HepG2 (cell line): ENCODE data around the gene RIPK3. TPM values are rescaled to one million over a fixed set of nuclear protein-coding genes. Genes with fewer than 3 reads are reported as not detected.

Experiments used
- ATAC-seq: fragments of 200-7000 bp; cut with Tn5 transposase; 3 replicates; pipeline ENCODE4 v1.9.1; 2020; ENCODE audit warnings: mild to moderate bottlenecking, moderate library complexity
- BruUV-seq: library from RNA; stranded (reverse); fragments of 400-500 nt; replicated peaks from 2 replicates; lab custom pipeline; 2021; lab: Mats Ljungman, UMichigan
- CTCF ChIA-PET: fragments of 300-600 bp; formaldehyde crosslinking; extraction: SDS; loops from one replicate; lab custom pipeline; 2021; ENCODE audit warnings: low total read pairs, inconsistent platforms, low intra/inter-chr PET ratio; lab: Yijun Ruan, JAX
- POLR2A ChIA-PET: fragments of 350-600 bp; sonication (Branson Sonifier 250); formaldehyde crosslinking; loops from one replicate; lab custom pipeline; 2020; ENCODE audit warnings: antibody characterized with exemption, inconsistent platforms; lab: Yijun Ruan, JAX
- DNase-seq: peaks from one replicate; pipeline ENCODE4 v3.0.0-alpha.2; 2015; ENCODE audit warnings: low spot score
- FAIRE-seq: peaks from 3 replicates; lab custom pipeline; 2011; peaks lifted over from hg19 to GRCh38; lab: Jason Lieb, UNC
- H2AFZ ChIP-seq: one replicate; pipeline ENCODE4 v1.6.1; 2011; ENCODE audit warnings: low read length, inconsistent platforms
- H3K27ac ChIP-seq: fragments of 300-600 bp; 3 replicates; pipeline ENCODE4 v1.8.0; 2011; ENCODE audit warnings: mixed run types, mild to moderate bottlenecking, mixed read lengths, low read length, inconsistent platforms; ENCODE audit not compliant: insufficient read depth; ENCODE audit errors: extremely low read length
- H3K27me3 ChIP-seq, 2 experiments: fragments of 200-600 bp in 1 of 2; 2 replicates in 1 of 2; 3 replicates in 1 of 2; pipeline versions ENCODE4 v1.6.0 to v1.8.0; 2011; ENCODE audit warnings: low read length in 2 of 2, mild to moderate bottlenecking in 2 of 2, moderate library complexity in 2 of 2, inconsistent platforms in 1 of 2; ENCODE audit not compliant: insufficient read depth in 2 of 2, control insufficient read depth in 1 of 2
- H3K36me3 ChIP-seq, 2 experiments: fragments of 200-600 bp in 1 of 2; replicated peaks in 1 of 2; 2 replicates in 1 of 2; 3 replicates in 1 of 2; pipeline versions ENCODE4 v1.5.1 to v1.8.0; 2011; ENCODE audit warnings: low read length in 2 of 2, inconsistent platforms in 1 of 2; ENCODE audit not compliant: insufficient read depth in 2 of 2, control insufficient read depth in 1 of 2
- H3K4me1 ChIP-seq: 2 replicates; pipeline ENCODE4 v1.5.1; 2012; ENCODE audit warnings: low read length, inconsistent platforms; ENCODE audit not compliant: insufficient read depth
- H3K4me2 ChIP-seq: 2 replicates; pipeline ENCODE4 v1.6.0; 2011; ENCODE audit warnings: low read depth, low read length, inconsistent platforms
- H3K4me3 ChIP-seq, 3 experiments: fragments of 200-600 bp in 1 of 3; sonication (generic), shearing (Covaris generic) in 1 of 3; replicated peaks in 1 of 3; 2 replicates each; pipeline ENCODE4 v1.5.1; 2011 to 2016; ENCODE audit warnings: low read length in 3 of 3, inconsistent platforms in 2 of 3, low read depth in 2 of 3, mild to moderate bottlenecking in 2 of 3, control low read depth in 1 of 3, mixed read lengths in 1 of 3; ENCODE audit not compliant: insufficient read depth in 1 of 3
- H3K79me2 ChIP-seq: one replicate; pipeline ENCODE4 v1.6.1; 2011; ENCODE audit warnings: low read length, inconsistent platforms; ENCODE audit not compliant: insufficient read depth
- H3K9ac ChIP-seq: 2 replicates; pipeline ENCODE4 v1.6.0; 2011; ENCODE audit warnings: mild to moderate bottlenecking, low read depth, low read length, inconsistent platforms; ENCODE audit not compliant: insufficient read depth
- H3K9me3 ChIP-seq: 2 replicates; pipeline ENCODE4 v1.5.1; 2012; ENCODE audit warnings: mild to moderate bottlenecking, low read length
- H4K20me1 ChIP-seq: 2 replicates; pipeline ENCODE4 v1.6.0; 2011; ENCODE audit warnings: inconsistent platforms, mild to moderate bottlenecking, low read length, moderate library complexity; ENCODE audit not compliant: insufficient read depth
- CERS6 ChIP-seq: sonication (generic); formaldehyde crosslinking; IDR thresholded peaks from 2 replicates; pipeline ENCODE4 v1.5.0; 2020; ENCODE audit warnings: missing genetic modification reagents
- JUN ChIP-seq: sonication (generic); formaldehyde crosslinking; IDR thresholded peaks from 2 replicates; pipeline ENCODE4 v1.4.0; 2020; ENCODE audit warnings: mild to moderate bottlenecking, missing genetic modification reagents
- MAX ChIP-seq: IDR thresholded peaks from 2 replicates; pipeline ENCODE4 v1.6.1; 2012; ENCODE audit warnings: inconsistent platforms
- MEIS2 ChIP-seq: sonication (generic); formaldehyde crosslinking; IDR thresholded peaks from 2 replicates; pipeline ENCODE4 v1.9.0; 2021; ENCODE audit warnings: mild to moderate bottlenecking, missing genetic modification reagents
- NFIB ChIP-seq: sonication (generic); formaldehyde crosslinking; IDR thresholded peaks from 2 replicates; pipeline ENCODE4 v1.9.0; 2021; ENCODE audit warnings: missing genetic modification reagents, mild to moderate bottlenecking, borderline replicate concordance
- ZNF142 ChIP-seq: sonication (generic); formaldehyde crosslinking; IDR thresholded peaks from 2 replicates; pipeline ENCODE4 v1.4.0; 2020; ENCODE audit warnings: missing genetic modification reagents
- ZNF3 ChIP-seq: IDR thresholded peaks from 2 replicates; pipeline ENCODE4 v1.7.0; 2017; ENCODE audit warnings: inconsistent platforms
- ZNF605 ChIP-seq: sonication (generic); formaldehyde crosslinking; IDR thresholded peaks from 2 replicates; pipeline ENCODE4 v1.8.0; 2022; ENCODE audit warnings: mild to moderate bottlenecking, missing genetic modification reagents
- ZNF703 ChIP-seq: sonication (generic); formaldehyde crosslinking; IDR thresholded peaks from 2 replicates; pipeline ENCODE4 v1.5.1; 2020; ENCODE audit warnings: missing genetic modification reagents, mild to moderate bottlenecking, moderate library complexity, borderline replicate concordance
- WGBS: methylation state at CpG from one replicate; pipeline ENCODE4 v1.1.6; 2017; ENCODE audit warnings: low lambda C conversion rate; 5-methylcytosine and 5-hydroxymethylcytosine counted together
- in situ Hi-C: cut with HindIII; loops from 2 replicates; pipeline ENCODE4 v1.10.0; 2017; ENCODE audit warnings: low pct_unique_long_range_greater_than_20kb; ENCODE audit not compliant: extremely low pct_ligation_motif_present
- intact Hi-C: fragments of 100-400 bp; cut with micrococcal nuclease; formaldehyde crosslinking; loops from one replicate; pipeline ENCODE4 v1.10.0; 2022; ENCODE audit not compliant: unreplicated experiment
- polyA plus RNA-seq, 8 experiments: library from polyadenylated mRNA; depleted of rRNA in 3 of 8; stranded (reverse) in 7 of 8; unstranded in 1 of 8; fragments of >200 nt; fragmentation: Illumina TruSeq in 4 of 8; extraction: Trizol in 4 of 8; gene quantifications; 2 replicates each; pipeline versions ENCODE4 v1.2.1 to v1.2.3, GENCODE V29; 2011 to 2016; ENCODE audit warnings: low read depth in 4 of 8, missing spikeins in 1 of 8, mixed read lengths in 1 of 8; ENCODE audit not compliant: insufficient read depth in 1 of 8
- total RNA-seq, 5 experiments: library from RNA; depleted of rRNA; stranded (reverse); fragments of >200 nt; fragmentation: Illumina TruSeq; extraction: Trizol; gene quantifications; 2 replicates each; pipeline ENCODE4 v1.2.3, GENCODE V29; 2016; ENCODE audit warnings: low read depth in 1 of 5
- TF ChIP-seq, protein P1 (sequence below): sonication (generic); formaldehyde crosslinking; IDR thresholded peaks from 2 replicates; pipeline ENCODE4 v1.4.0; 2020; ENCODE audit warnings: missing genetic modification reagents
- TF ChIP-seq, protein P2 (sequence below): IDR thresholded peaks from 2 replicates; pipeline ENCODE4 v1.6.1; 2016; ENCODE audit warnings: control low read depth

The RIPK3 gene
- total and polyA plus RNA-seq, 2 of the 13 experiments (the other 11 are each of a cell fraction or from before 2014, with no cell fraction given), result not detected

DNA sequence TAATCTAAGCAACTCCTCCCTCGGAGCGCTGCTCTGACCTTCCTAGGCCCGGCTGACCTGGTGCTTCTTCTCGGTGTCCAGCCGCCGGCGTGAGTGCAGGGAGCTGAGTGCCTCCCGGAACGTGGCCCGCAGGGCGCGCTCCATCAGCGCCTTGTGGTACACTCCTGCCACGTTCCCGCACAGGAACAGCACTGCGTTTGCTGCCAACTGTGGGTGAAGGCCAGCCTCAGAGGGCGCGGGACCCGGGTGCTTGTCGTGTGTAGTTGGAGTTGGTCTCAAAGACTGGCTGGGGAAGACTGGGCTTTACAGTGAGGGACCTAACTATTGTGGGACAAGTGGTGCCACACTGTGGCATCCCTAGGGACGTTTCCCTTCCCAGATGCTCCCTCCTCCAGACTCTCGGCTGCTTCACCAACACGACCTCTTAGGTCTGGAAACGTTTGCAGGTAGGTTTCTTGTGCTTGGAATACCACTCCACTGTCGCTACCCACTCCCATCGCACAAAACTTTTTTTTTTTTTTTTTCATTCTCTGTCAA lies 8.0 kb downstream of the RIPK3 start:
- DNase-seq (no peak), FAIRE-seq (no peak), ATAC-seq (peak; percentile 14)
- no TSS peak for BruUV-seq
- intact Hi-C loops (loop anchor here (1.0 to 5.0 kb wide), 3 partner anchors 89 to 1564 kb away; partner anchors contain the start of genes OXA1L and TINF2), in situ Hi-C loops (loop anchor here (5.0 kb wide), 1 partner anchor 101 kb away; no protein-coding TSS in a partner anchor)
- WGBS, result 47% methylated on average over 26 of the region's 26 CpGs
- Histone ChIP-seq H3K79me2 (no peaks in the 10 kb centered on the region), H3K9me3 (no peaks in the 10 kb centered on the region), H4K20me1 (no peaks in the 10 kb centered on the region), H3K4me1 (peaks cover 30% of the 10 kb centered on the region), H3K9ac (no peak overlapping the region), H3K4me2 (peak overlapping the region; percentile 92), H2AFZ (no peak overlapping the region), H3K27me3 (peaks cover 29 to 84% of the 10 kb centered on the region in 2 experiments), H3K27ac (no peak overlapping the region), H3K36me3 (no peaks in the 10 kb centered on the region), H3K4me3 (peak overlapping the region in 1 of 3 experiments; percentile 70; a peak in 2 of 6 replicates)
- ChIA-PET POLR2A (interaction anchor here (1.0 to 4.3 kb wide), 10 partner anchors 13 to 111 kb away, joined by 3 to 98 read pairs (median 12); partner anchors contain the start of genes CBLN3, CIDEB, DHRS1 and KHNYN), CTCF (interaction anchor here (0.7 to 10.2 kb wide), 9 partner anchors 18 to 110 kb away, joined by 3 to 235 read pairs (median 6); partner anchors contain the start of genes CBLN3, CIDEB, DHRS1 and KHNYN)
- TF ChIP-seq MEIS2 (CRISPR knock-in tag), result peak; percentile 29; the same call in 1 of the 2 replicates
- no peak for TF ChIP-seq ZNF703 (CRISPR knock-in tag)
- TF ChIP-seq, protein P1, sequence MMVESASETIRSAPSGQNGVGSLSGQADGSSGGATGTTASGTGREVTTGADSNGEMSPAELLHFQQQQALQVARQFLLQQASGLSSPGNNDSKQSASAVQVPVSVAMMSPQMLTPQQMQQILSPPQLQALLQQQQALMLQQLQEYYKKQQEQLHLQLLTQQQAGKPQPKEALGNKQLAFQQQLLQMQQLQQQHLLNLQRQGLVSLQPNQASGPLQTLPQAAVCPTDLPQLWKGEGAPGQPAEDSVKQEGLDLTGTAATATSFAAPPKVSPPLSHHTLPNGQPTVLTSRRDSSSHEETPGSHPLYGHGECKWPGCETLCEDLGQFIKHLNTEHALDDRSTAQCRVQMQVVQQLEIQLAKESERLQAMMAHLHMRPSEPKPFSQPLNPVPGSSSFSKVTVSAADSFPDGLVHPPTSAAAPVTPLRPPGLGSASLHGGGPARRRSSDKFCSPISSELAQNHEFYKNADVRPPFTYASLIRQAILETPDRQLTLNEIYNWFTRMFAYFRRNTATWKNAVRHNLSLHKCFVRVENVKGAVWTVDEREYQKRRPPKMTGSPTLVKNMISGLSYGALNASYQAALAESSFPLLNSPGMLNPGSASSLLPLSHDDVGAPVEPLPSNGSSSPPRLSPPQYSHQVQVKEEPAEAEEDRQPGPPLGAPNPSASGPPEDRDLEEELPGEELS (CRISPR knock-in tag), result 0 out of 2 replicates have a peak, but pooled peaks have one; percentile 12
- TF ChIP-seq ZNF3 (CRISPR knock-in tag), result no peak
- TF ChIP-seq, protein P2, sequence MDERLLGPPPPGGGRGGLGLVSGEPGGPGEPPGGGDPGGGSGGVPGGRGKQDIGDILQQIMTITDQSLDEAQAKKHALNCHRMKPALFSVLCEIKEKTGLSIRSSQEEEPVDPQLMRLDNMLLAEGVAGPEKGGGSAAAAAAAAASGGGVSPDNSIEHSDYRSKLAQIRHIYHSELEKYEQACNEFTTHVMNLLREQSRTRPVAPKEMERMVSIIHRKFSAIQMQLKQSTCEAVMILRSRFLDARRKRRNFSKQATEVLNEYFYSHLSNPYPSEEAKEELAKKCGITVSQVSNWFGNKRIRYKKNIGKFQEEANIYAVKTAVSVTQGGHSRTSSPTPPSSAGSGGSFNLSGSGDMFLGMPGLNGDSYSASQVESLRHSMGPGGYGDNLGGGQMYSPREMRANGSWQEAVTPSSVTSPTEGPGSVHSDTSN, result 0 out of 2 replicates have a peak, but pooled peaks have one; percentile 32
- TF ChIP-seq MAX, result no peak
- TF ChIP-seq JUN (CRISPR knock-in tag), result no peak
- TF ChIP-seq ZNF605, result 0 out of 2 replicates have a peak, but pooled peaks have one; percentile 8
- TF ChIP-seq NFIB (CRISPR knock-in tag), result 0 out of 2 replicates have a peak, but pooled peaks have one; percentile 78
- TF ChIP-seq CERS6 (CRISPR knock-in tag), result peak; percentile 59; the same call in 1 of the 2 replicates
- TF ChIP-seq ZNF142 (CRISPR knock-in tag), result peak; percentile 61; the same call in 1 of the 2 replicates
